ENCODE data around the gene IPO4. TPM values are rescaled to one million over a fixed set of nuclear protein-coding genes. Genes with fewer than 3 reads are reported as not detected.

The IPO4 gene
- total and polyA plus RNA-seq, 10 of the 15 experiments (the other 5 are each of a cell fraction or from before 2014, with no cell fraction given): 7.8 to 139 (median 37.6) TPM

DNA sequence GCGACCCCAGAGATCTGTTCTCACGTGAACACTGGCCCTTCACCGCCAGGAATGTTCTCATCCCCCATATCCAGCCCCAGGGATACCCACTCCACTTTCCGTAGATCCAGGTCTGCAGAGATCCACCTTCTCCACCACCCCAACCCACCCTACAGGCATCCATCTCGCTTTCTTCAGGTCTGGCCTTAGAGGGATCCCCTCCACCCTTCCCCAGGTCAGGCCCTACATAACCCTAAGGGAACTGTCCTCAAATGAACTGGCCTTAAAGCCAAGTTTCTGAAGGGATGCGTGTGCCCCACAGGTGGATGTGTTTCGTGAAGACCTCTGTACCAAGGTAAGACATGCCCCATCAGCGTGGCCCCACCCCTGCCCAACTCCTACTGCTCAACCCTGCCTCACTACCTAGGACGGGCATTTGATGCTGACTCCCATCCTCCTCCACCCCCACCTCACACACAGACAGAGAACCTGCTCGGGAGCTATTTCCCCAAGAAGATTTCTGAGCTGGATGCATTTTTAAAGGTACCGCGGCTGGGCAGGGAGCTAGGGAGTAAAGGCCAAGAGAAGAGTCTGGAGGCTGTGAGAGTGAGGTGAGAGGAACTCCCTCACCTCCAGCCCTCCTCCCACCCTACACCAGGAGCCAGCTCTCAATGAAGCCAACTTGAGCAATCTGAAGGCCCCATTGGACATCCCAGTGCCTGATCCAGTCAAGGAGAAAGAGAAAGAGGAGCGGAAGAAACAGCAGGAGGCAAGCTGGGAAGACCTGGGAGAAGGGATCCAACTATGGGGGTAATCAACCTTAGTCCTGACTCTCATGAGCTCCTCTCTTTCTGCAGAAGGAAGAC lies 51.7 kb downstream of the IPO4 start:
- ChIA-PET CTCF (interaction anchor here (0.6 to 4.9 kb wide), 11 partner anchors 9 to 171 kb away, joined by 3 to 39 read pairs (median 5); partner anchors contain the start of genes CIDEB, DCAF11, IRF9 and NRL), SMC1A (ENCODE audit: uncharacterized antibody, unreplicated experiment) (interaction anchor here (0.8 to 7.7 kb wide), 9 partner anchors 8 to 171 kb away, joined by 3 to 70 read pairs (median 18); partner anchors contain the start of genes CIDEB, DCAF11, IRF9 and NRL), RAD21 (ENCODE audit: unreplicated experiment) (interaction anchor here (0.8 to 6.8 kb wide), 11 partner anchors 10 to 106 kb away, joined by 3 to 69 read pairs (median 9); partner anchors contain the start of genes DCAF11, IPO4, IRF9 and NRL), POLR2A (interaction anchor here (0.6 to 11.6 kb wide), 12 partner anchors 7 to 94 kb away, joined by 3 to 276 read pairs (median 9); partner anchors contain the start of genes DCAF11, IRF9, NRL and PSME2)
- no peaks in the 10 kb centered on the region for H4K20me1 ChIP-seq (ENCODE audit: control insufficient read depth, insufficient read depth)
- TF ChIP-seq HDGF (IDR thresholded peaks at IDR 0.05) (peak; percentile 35; the same call in 1 of the 2 replicates), CHD2 (IDR thresholded peaks at IDR 0.05; ENCODE audit: borderline replicate concordance, low read depth, low read length) (0 out of 2 replicates have a peak, but pooled peaks have one; percentile 15), LARP7 (IDR thresholded peaks at IDR 0.05) (0 out of 2 replicates have a peak, but pooled peaks have one; percentile 13), BCL3 (IDR thresholded peaks at IDR 0.05; ENCODE audit: borderline replicate concordance, insufficient read depth, low read depth, low read length, poor library complexity, severe bottlenecking) (peak; percentile 9), ZNF207 (IDR thresholded peaks at IDR 0.05; ENCODE audit: borderline replicate concordance) (no peak), HDAC2 (IDR thresholded peaks at IDR 0.05) (no peak)
- FAIRE-seq (no peak), DNase-seq (ENCODE audit: low read depth, low spot score) (no peak), ATAC-seq (no peak)
- H3K4me3 ChIP-seq: peak overlapping the region; percentile 99
- H3K9ac ChIP-seq (ENCODE audit: control insufficient read depth, insufficient read depth, low read length): peak overlapping the region; percentile 96
- in situ Hi-C loops (cut with MboI): no loop called here
- intact Hi-C loops (cut with micrococcal nuclease; ENCODE audit: unreplicated experiment): no loop called here
- H3K36me3 ChIP-seq (ENCODE audit: control insufficient read depth in 2 of 2, insufficient read depth in 2 of 2, low read length in 1 of 2): peaks cover 9 to 12% of the 10 kb centered on the region in 2 experiments; a peak in 3 of 4 replicates
- peak overlapping the region; percentile 81 for H3K4me2 ChIP-seq (ENCODE audit: control insufficient read depth, insufficient read depth)
- no peaks in the 10 kb centered on the region for H3K27me3 ChIP-seq (replicated peaks in 1 of 2; ENCODE audit: control insufficient read depth in 2 of 2, insufficient read depth in 2 of 2, low read length in 1 of 2)
- no peaks in the 10 kb centered on the region for H3K9me3 ChIP-seq (replicated peaks; ENCODE audit: control insufficient read depth, insufficient read depth, low read length)
- H3K79me2 ChIP-seq (ENCODE audit: control insufficient read depth, insufficient read depth, low read length): peaks cover 55% of the 10 kb centered on the region
- H2AFZ ChIP-seq (ENCODE audit: control insufficient read depth, low read depth, low read length): no peak overlapping the region
- 17% methylated on average over 13 of the region's 13 CpGs for WGBS (ENCODE audit: insufficient coverage, insufficient replicate concordance, low lambda C conversion rate, missing lambda C conversion rate)
- H3K27ac ChIP-seq (ENCODE audit: control insufficient read depth, insufficient read depth): peak overlapping the region; percentile 95
- H3K4me1 ChIP-seq (ENCODE audit: control insufficient read depth, insufficient read depth, low read length): peaks cover 40% of the 10 kb centered on the region
- BruUV-seq (replicated peaks): no TSS peak

All from GM12878 (cell line).